PFSK-1 (cell line): ENCODE results near the gene ARL3.

Experiments
- POLR2AphosphoS5 ChIP-seq: IDR thresholded peaks from 2 replicates; pipeline ENCODE4 v1.6.1; 2012; ENCODE audit warnings: low read depth, mild to moderate bottlenecking, control low read depth, low read length, moderate library complexity
- SIN3A ChIP-seq: IDR thresholded peaks from 2 replicates; pipeline ENCODE4 v1.6.1; 2012; ENCODE audit warnings: mild to moderate bottlenecking, low read length, moderate library complexity, borderline replicate concordance; ENCODE audit not compliant: insufficient read depth
- TAF1 ChIP-seq: IDR thresholded peaks from 2 replicates; pipeline ENCODE4 v1.6.1; 2012; ENCODE audit warnings: low read length, control low read depth, borderline replicate concordance; ENCODE audit not compliant: insufficient read depth
- TF ChIP-seq, protein P1 (sequence below), 2 experiments: IDR thresholded peaks; 2 replicates each; pipeline versions ENCODE4 v1.6.1 to v1.8.0; 2011 to 2012; ENCODE audit warnings: low read depth in 2 of 2, low read length in 2 of 2, control low read depth in 1 of 2, inconsistent platforms in 1 of 2, mild to moderate bottlenecking in 1 of 2, moderate library complexity in 1 of 2; ENCODE audit not compliant: insufficient read depth in 1 of 2

DNA sequence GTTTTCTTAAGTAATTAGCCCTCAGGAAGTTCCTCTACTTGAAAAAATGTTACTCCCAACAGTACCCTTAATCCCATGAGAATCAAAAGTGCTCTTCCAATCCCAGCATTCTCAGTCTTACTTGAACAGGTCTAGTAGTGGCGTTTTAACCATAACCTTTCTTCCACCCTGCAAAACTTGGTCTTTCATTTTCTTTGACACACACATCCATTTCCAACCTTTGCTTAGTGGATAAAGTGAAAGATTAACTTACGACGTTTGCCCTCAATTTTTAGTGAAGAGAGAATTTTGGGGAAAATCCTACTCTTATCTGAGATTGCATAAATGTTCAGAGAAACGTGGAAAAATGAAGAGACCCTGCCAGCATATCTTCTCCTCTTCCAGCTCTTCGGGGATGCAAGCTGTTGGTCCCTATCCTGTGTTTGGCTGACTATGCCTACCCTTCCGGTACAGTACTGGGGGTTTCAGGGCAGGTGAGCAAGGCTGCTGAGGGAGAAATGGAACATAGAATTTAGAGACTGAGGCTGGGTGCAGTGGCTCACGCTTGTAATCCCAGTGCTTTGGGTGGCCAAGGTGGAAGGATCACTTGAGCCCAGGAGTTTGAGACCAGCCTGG is 48.3 kb upstream of the ARL3 start:
- TF ChIP-seq POLR2AphosphoS5 (no peak), TAF1 (no peak), SIN3A (no peak)
- TF ChIP-seq, protein P1, sequence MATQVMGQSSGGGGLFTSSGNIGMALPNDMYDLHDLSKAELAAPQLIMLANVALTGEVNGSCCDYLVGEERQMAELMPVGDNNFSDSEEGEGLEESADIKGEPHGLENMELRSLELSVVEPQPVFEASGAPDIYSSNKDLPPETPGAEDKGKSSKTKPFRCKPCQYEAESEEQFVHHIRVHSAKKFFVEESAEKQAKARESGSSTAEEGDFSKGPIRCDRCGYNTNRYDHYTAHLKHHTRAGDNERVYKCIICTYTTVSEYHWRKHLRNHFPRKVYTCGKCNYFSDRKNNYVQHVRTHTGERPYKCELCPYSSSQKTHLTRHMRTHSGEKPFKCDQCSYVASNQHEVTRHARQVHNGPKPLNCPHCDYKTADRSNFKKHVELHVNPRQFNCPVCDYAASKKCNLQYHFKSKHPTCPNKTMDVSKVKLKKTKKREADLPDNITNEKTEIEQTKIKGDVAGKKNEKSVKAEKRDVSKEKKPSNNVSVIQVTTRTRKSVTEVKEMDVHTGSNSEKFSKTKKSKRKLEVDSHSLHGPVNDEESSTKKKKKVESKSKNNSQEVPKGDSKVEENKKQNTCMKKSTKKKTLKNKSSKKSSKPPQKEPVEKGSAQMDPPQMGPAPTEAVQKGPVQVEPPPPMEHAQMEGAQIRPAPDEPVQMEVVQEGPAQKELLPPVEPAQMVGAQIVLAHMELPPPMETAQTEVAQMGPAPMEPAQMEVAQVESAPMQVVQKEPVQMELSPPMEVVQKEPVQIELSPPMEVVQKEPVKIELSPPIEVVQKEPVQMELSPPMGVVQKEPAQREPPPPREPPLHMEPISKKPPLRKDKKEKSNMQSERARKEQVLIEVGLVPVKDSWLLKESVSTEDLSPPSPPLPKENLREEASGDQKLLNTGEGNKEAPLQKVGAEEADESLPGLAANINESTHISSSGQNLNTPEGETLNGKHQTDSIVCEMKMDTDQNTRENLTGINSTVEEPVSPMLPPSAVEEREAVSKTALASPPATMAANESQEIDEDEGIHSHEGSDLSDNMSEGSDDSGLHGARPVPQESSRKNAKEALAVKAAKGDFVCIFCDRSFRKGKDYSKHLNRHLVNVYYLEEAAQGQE (IDR thresholded peaks at IDR 0.05; ENCODE audit: insufficient read depth in 1 of 2, low read depth in 2 of 2, low read length in 2 of 2), result no peak
